H1 (cell line): Measurements from ENCODE around the gene RTEL1. TPM values are rescaled to one million over a fixed set of nuclear protein-coding genes. Genes with fewer than 3 reads are reported as not detected.

Source experiments
- CTCF ChIA-PET: fragments of 300-600 bp; sonication (Branson Sonifier 250); formaldehyde crosslinking; loops from one replicate; lab custom pipeline; 2021; ENCODE audit not compliant: partially characterized antibody; lab: Charles Lee
- POLR2A ChIA-PET: fragments of 300-600 bp; sonication (Branson Sonifier 250); formaldehyde crosslinking; loops from one replicate; lab custom pipeline; 2021; ENCODE audit warnings: inconsistent platforms; ENCODE audit not compliant: partially characterized antibody; lab: Charles Lee
- DNase-seq, 2 experiments: peaks; one replicate each; pipeline versions ENCODE4 v3.0.0 to v3.0.0-alpha.2; 2010 to 2022; ENCODE audit warnings: low spot score in 2 of 2, low read depth in 1 of 2, mixed read lengths in 1 of 2
- FAIRE-seq: peaks from 2 replicates; lab custom pipeline; 2011; peaks lifted over from hg19 to GRCh38; lab: Jason Lieb, UNC
- H2AFZ ChIP-seq: 2 replicates; pipeline ENCODE4 v1.8.1; 2012; ENCODE audit warnings: low read length, inconsistent platforms
- H2AK5ac ChIP-seq: 2 replicates; pipeline ENCODE4 v1.6.1; 2013; ENCODE audit warnings: low read depth, low read length
- H2BK120ac ChIP-seq: replicated peaks from 2 replicates; pipeline ENCODE3; 2013; ENCODE audit warnings: low read depth, low read length, inconsistent platforms
- H2BK12ac ChIP-seq: 2 replicates; pipeline ENCODE4 v1.6.1; 2013; ENCODE audit warnings: low read depth, low read length
- H2BK15ac ChIP-seq: 2 replicates; pipeline ENCODE4 v1.6.1; 2013; ENCODE audit warnings: low read length
- H2BK20ac ChIP-seq: 2 replicates; pipeline ENCODE4 v1.6.1; 2013; ENCODE audit warnings: low read length
- H2BK5ac ChIP-seq: 2 replicates; pipeline ENCODE4 v1.6.1; 2013; ENCODE audit warnings: low read depth, low read length
- H3K14ac ChIP-seq: 2 replicates; pipeline ENCODE4 v1.6.1; 2013; ENCODE audit warnings: inconsistent platforms; ENCODE audit not compliant: insufficient read length
- H3K18ac ChIP-seq: 2 replicates; pipeline ENCODE4 v1.6.1; 2013; ENCODE audit warnings: low read length; ENCODE audit errors: extremely low read depth
- H3K23ac ChIP-seq: 2 replicates; pipeline ENCODE4 v1.6.1; 2013; ENCODE audit warnings: inconsistent platforms; ENCODE audit not compliant: insufficient read length
- H3K23me2 ChIP-seq: 2 replicates; pipeline ENCODE4 v1.6.1; 2013; ENCODE audit warnings: low read depth, low read length
- H3K27ac ChIP-seq: 2 replicates; pipeline ENCODE4 v1.6.1; 2011; ENCODE audit warnings: low read depth, low read length, inconsistent platforms
- H3K27me3 ChIP-seq, 4 experiments: replicated peaks in 1 of 4; 1 replicate in 1 of 4; 2 replicates in 3 of 4; pipeline versions ENCODE4 v1.6.1 to v1.8.1; 2011 to 2013; ENCODE audit warnings: low read length in 3 of 4, mild to moderate bottlenecking in 3 of 4, inconsistent platforms in 2 of 4, mixed read lengths in 2 of 4, moderate library complexity in 1 of 4; ENCODE audit not compliant: control insufficient read depth in 3 of 4, insufficient read depth in 3 of 4; ENCODE audit errors: extremely low read depth in 1 of 4
- H3K36me3 ChIP-seq, 4 experiments: 2 replicates each; pipeline versions ENCODE4 v1.6.1 to v1.8.1; 2011 to 2013; ENCODE audit warnings: mild to moderate bottlenecking in 4 of 4, low read length in 3 of 4, moderate library complexity in 2 of 4, control low read depth in 1 of 4, inconsistent platforms in 1 of 4; ENCODE audit not compliant: insufficient read depth in 4 of 4, control insufficient read depth in 2 of 4
- H3K4ac ChIP-seq: replicated peaks from 2 replicates; pipeline ENCODE3; 2013; ENCODE audit warnings: low read length, low read depth, mixed read lengths, inconsistent platforms; ENCODE audit not compliant: insufficient read length
- H3K4me1 ChIP-seq, 4 experiments: replicated peaks in 1 of 4; 1 replicate in 1 of 4; 2 replicates in 3 of 4; pipeline versions ENCODE4 v1.6.1 to v1.8.1; 2011 to 2013; ENCODE audit warnings: low read length in 3 of 4, inconsistent platforms in 2 of 4, mixed read lengths in 1 of 4; ENCODE audit not compliant: insufficient read depth in 4 of 4, control insufficient read depth in 3 of 4
- H3K4me2 ChIP-seq, 2 experiments: 2 replicates each; pipeline versions ENCODE4 v1.6.1 to v1.8.1; 2011 to 2013; ENCODE audit warnings: low read depth in 2 of 2, low read length in 2 of 2, control low read depth in 1 of 2, inconsistent platforms in 1 of 2, mild to moderate bottlenecking in 1 of 2; ENCODE audit not compliant: insufficient read depth in 1 of 2
- H3K4me3 ChIP-seq, 4 experiments: fragments of 200-600, 300-600 bp in 1 of 4; sonication (generic), shearing (Covaris generic), sonication (Bioruptor Twin) in 1 of 4; 2 replicates each; pipeline versions ENCODE4 v1.5.1 to v1.8.1; 2011 to 2016; ENCODE audit warnings: low read length in 4 of 4, low read depth in 3 of 4, control low read depth in 2 of 4, inconsistent platforms in 2 of 4, mild to moderate bottlenecking in 2 of 4, mixed read lengths in 1 of 4, moderate library complexity in 1 of 4; ENCODE audit not compliant: insufficient read depth in 2 of 4; ENCODE audit errors: extremely low read depth in 1 of 4
- H3K56ac ChIP-seq: replicated peaks from 2 replicates; pipeline ENCODE3; 2013; ENCODE audit warnings: low read depth, mild to moderate bottlenecking, mixed read lengths, low read length, inconsistent platforms; ENCODE audit not compliant: insufficient read length
- H3K79me1 ChIP-seq: 2 replicates; pipeline ENCODE4 v1.6.1; 2013; ENCODE audit warnings: low read depth, low read length, control low read depth
- H3K79me2 ChIP-seq, 2 experiments: 2 replicates each; pipeline versions ENCODE4 v1.6.1 to v1.8.1; 2012 to 2013; ENCODE audit warnings: low read length in 2 of 2, mild to moderate bottlenecking in 2 of 2, inconsistent platforms in 1 of 2; ENCODE audit not compliant: insufficient read depth in 2 of 2, control insufficient read depth in 1 of 2
- H3K9ac ChIP-seq, 4 experiments: replicated peaks in 1 of 4; 1 replicate in 1 of 4; 2 replicates in 3 of 4; pipeline versions ENCODE4 v1.6.1 to v1.8.1; 2011 to 2013; ENCODE audit warnings: low read depth in 3 of 4, low read length in 3 of 4, control low read depth in 2 of 4, mild to moderate bottlenecking in 2 of 4, moderate library complexity in 2 of 4, inconsistent platforms in 1 of 4; ENCODE audit errors: extremely low read depth in 1 of 4
- H3K9me3 ChIP-seq, 2 experiments: 2 replicates each; pipeline versions ENCODE4 v1.6.1 to v1.8.1; 2012 to 2013; ENCODE audit warnings: mild to moderate bottlenecking in 2 of 2, moderate library complexity in 2 of 2, control low read depth in 1 of 2, inconsistent platforms in 1 of 2, low read depth in 1 of 2, low read length in 1 of 2, mixed read lengths in 1 of 2; ENCODE audit not compliant: insufficient read depth in 2 of 2
- H4K20me1 ChIP-seq, 2 experiments: replicated peaks in 1 of 2; 2 replicates each; pipeline versions ENCODE3 to v1.8.1; 2011 to 2013; ENCODE audit warnings: inconsistent platforms in 2 of 2, low read length in 2 of 2, mild to moderate bottlenecking in 1 of 2; ENCODE audit not compliant: insufficient read depth in 2 of 2, control insufficient read depth in 1 of 2
- H4K5ac ChIP-seq: 2 replicates; pipeline ENCODE4 v1.6.1; 2013; ENCODE audit warnings: low read length, low read depth, mixed read lengths, inconsistent platforms; ENCODE audit not compliant: insufficient read length
- H4K8ac ChIP-seq: 2 replicates; pipeline ENCODE4 v1.8.0; 2013; ENCODE audit warnings: mild to moderate bottlenecking, moderate library complexity, low read length, inconsistent platforms; ENCODE audit not compliant: insufficient read depth; ENCODE audit errors: extremely low read depth
- H4K91ac ChIP-seq: replicated peaks from 2 replicates; pipeline ENCODE3; 2013; ENCODE audit warnings: low read length, mixed read lengths, inconsistent platforms; ENCODE audit not compliant: insufficient read length
- BCL11A ChIP-seq, 2 experiments: IDR thresholded peaks; one replicate each; pipeline ENCODE4 v1.6.1; 2011; ENCODE audit warnings: low read depth in 2 of 2, low read length in 2 of 2, mild to moderate bottlenecking in 2 of 2
- CBX8 ChIP-seq: fragments of 300-800, 300-1000 bp; sonication (generic); IDR thresholded peaks from 2 replicates; pipeline ENCODE4 v1.7.1; 2016; ENCODE audit warnings: low read depth, low read length, borderline replicate concordance
- EZH2 ChIP-seq: fragments of 200-600 bp; sonication (generic); IDR thresholded peaks from 2 replicates; pipeline ENCODE4 v1.7.1; 2012; ENCODE audit warnings: low read depth, mild to moderate bottlenecking, moderate library complexity, low read length, inconsistent platforms; ENCODE audit not compliant: severe bottlenecking
- HDAC2 ChIP-seq, 2 experiments: fragments of 300-600 bp in 1 of 2; sonication (generic) in 1 of 2; IDR thresholded peaks; 2 replicates each; pipeline ENCODE4 v1.6.1; 2011 to 2012; ENCODE audit warnings: low read depth in 2 of 2, low read length in 2 of 2, mild to moderate bottlenecking in 2 of 2, moderate library complexity in 2 of 2, borderline replicate concordance in 1 of 2, inconsistent platforms in 1 of 2
- JUN ChIP-seq: IDR thresholded peaks from 2 replicates; pipeline ENCODE4 v1.6.1; 2011; ENCODE audit warnings: low read depth, mild to moderate bottlenecking, improper control_type of control experiment, low read length
- JUND ChIP-seq: IDR thresholded peaks from 2 replicates; pipeline ENCODE4 v1.6.1; 2011; ENCODE audit warnings: mild to moderate bottlenecking, improper control_type of control experiment, low read length
- NRF1 ChIP-seq: IDR thresholded peaks from 2 replicates; pipeline ENCODE4 v1.6.1; 2011; ENCODE audit warnings: mild to moderate bottlenecking, low read depth, low read length, improper control_type of control experiment
- POLR2AphosphoS5 ChIP-seq: IDR thresholded peaks from 2 replicates; pipeline ENCODE4 v1.6.1; 2011; ENCODE audit warnings: low read depth, low read length
- POU5F1 ChIP-seq: IDR thresholded peaks from 2 replicates; pipeline ENCODE4 v1.6.1; 2011; ENCODE audit warnings: low read depth, mild to moderate bottlenecking, low read length, moderate library complexity
- SIX5 ChIP-seq: IDR thresholded peaks from 2 replicates; pipeline ENCODE4 v1.6.1; 2011; ENCODE audit warnings: mild to moderate bottlenecking, low read depth, low read length
- TEAD4 ChIP-seq: IDR thresholded peaks from 2 replicates; pipeline ENCODE4 v1.6.1; 2012; ENCODE audit warnings: low read depth, low read length, inconsistent platforms, mixed read lengths
- WGBS, 2 experiments: shearing (Covaris generic) in 1 of 2; methylation state at CpG; one replicate each; pipeline versions ENCODE4 v1.1.6 to v1.1.7; 2013 to 2015; ENCODE audit warnings: low lambda C conversion rate in 2 of 2, mixed read lengths in 2 of 2, inconsistent platforms in 1 of 2, low coverage in 1 of 2, missing lambda C conversion rate in 1 of 2; ENCODE audit not compliant: insufficient replicate concordance in 2 of 2, insufficient coverage in 1 of 2, insufficient read length in 1 of 2; ENCODE audit errors: extremely low coverage in 1 of 2, missing lambda C conversion rate in 1 of 2; 5-methylcytosine and 5-hydroxymethylcytosine counted together
- polyA plus RNA-seq, 7 experiments: library from polyadenylated mRNA; depleted of rRNA in 3 of 7; stranded (reverse) in 5 of 7; unstranded in 2 of 7; fragments of >200 nt in 5 of 7; fragments of 200-250 nt in 2 of 7; gene quantifications; 1 replicate in 5 of 7; 2 replicates in 1 of 7; 4 replicates in 1 of 7; pipeline versions ENCODE4 v1.2.1 to v1.2.3, GENCODE V29; 2011 to 2013; ENCODE audit warnings: missing spikeins in 2 of 7, mixed read lengths in 2 of 7
- total RNA-seq: library from RNA; stranded (reverse); fragmentation: NEBNext Ultra II Directional; extraction: Animal tissue kit (Norgen Biotek cat#: 25700); gene quantifications from 2 replicates; pipeline ENCODE4 v1.2.1, GENCODE V29; 2021
- TF ChIP-seq, protein P1 (sequence below): IDR thresholded peaks from 2 replicates; pipeline ENCODE4 v1.6.1; 2011; ENCODE audit warnings: low read depth, mild to moderate bottlenecking, low read length; ENCODE audit not compliant: insufficient read depth
- TF ChIP-seq, protein P2 (sequence below): IDR thresholded peaks from 2 replicates; pipeline ENCODE4 v1.6.1; 2012; ENCODE audit warnings: inconsistent platforms

The RTEL1 gene
- total and polyA plus RNA-seq, 2 of the 8 experiments (the other 6 are each of a cell fraction or from before 2014, with no cell fraction given) = 16.2 to 37.1 TPM

DNA sequence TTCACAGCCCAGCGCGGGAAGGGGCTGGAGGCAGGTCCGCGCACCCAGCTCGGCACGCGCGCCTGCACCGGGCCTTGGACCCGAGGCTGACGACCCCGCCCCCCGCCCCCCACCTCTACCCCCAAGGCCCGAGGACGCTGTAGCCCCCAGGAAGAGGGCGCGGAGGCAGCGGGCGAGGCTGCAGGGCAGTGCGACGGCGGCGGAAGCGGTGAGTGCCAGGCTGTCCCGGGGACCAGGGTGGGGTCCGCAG is 79.5 kb downstream of the RTEL1 start:
- Histone ChIP-seq H3K23ac (no peak overlapping the region), H4K8ac (no peak overlapping the region; the same call in 1 of the 2 replicates), H3K79me2 (peaks cover 0 to 4% of the 10 kb centered on the region in 2 experiments; a peak in 1 of 4 replicates), H4K91ac (no peak overlapping the region), H3K9ac (no peak overlapping the region), H2AFZ (no peak overlapping the region), H3K18ac (no peak overlapping the region), H3K79me1 (peaks cover 8% of the 10 kb centered on the region), H2BK120ac (no peak overlapping the region), H3K27me3 (peaks cover 0 to 12% (median 8%) of the 10 kb centered on the region in 4 experiments; a peak in 4 of 7 replicates), H3K56ac (no peak overlapping the region), H4K5ac (no peak overlapping the region), H3K9me3 (no peaks in the 10 kb centered on the region; a peak in 1 of 4 replicates), H3K4me1 (peaks cover 0 to 20% (median 11%) of the 10 kb centered on the region in 4 experiments; a peak in 6 of 7 replicates), H2BK20ac (no peak overlapping the region), H4K20me1 (peaks cover 4 to 31% of the 10 kb centered on the region in 2 experiments), H2BK12ac (no peak overlapping the region), H3K4ac (no peak overlapping the region), H3K27ac (no peak overlapping the region), H2BK5ac (no peak overlapping the region), H3K14ac (no peak overlapping the region), H3K36me3 (peaks cover 0 to 21% (median 6%) of the 10 kb centered on the region in 4 experiments; a peak in 5 of 8 replicates), H3K23me2 (peaks cover 15% of the 10 kb centered on the region), H2AK5ac (no peak overlapping the region), H3K4me3 (peak overlapping the region; percentile 25 to 68 (median 30); a peak in 7 of 8 replicates), H3K4me2 (peak overlapping the region; percentile 71 to 95), H2BK15ac (no peak overlapping the region)
- DNase-seq (peak in 1 of 2 experiments; percentile 57), FAIRE-seq (no peak)
- ChIA-PET POLR2A (interaction anchor here (0.9 to 3.0 kb wide), 15 partner anchors 10 to 243 kb away, joined by 3 to 16 read pairs (median 5); partner anchors contain the start of genes ARFRP1 and ZGPAT), CTCF (interaction anchor here (0.7 to 2.6 kb wide), 6 partner anchors 11 to 203 kb away, joined by 3 to 7 read pairs (median 4); partner anchors contain the start of gene PTK6)
- WGBS, 2 experiments = 0% methylated on average over 12 of the region's 26 CpGs; no CpG with 5 or more reads in 1 of the 2 experiments
- no peak for TF ChIP-seq POU5F1
- TF ChIP-seq, protein P1, sequence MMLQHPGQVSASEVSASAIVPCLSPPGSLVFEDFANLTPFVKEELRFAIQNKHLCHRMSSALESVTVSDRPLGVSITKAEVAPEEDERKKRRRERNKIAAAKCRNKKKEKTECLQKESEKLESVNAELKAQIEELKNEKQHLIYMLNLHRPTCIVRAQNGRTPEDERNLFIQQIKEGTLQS = no peak
- TF ChIP-seq SIX5 = no peak
- no peak for TF ChIP-seq CBX8
- no peak for TF ChIP-seq JUND
- TF ChIP-seq JUN = no peak
- no peak for TF ChIP-seq EZH2
- no peak for TF ChIP-seq NRF1
- peak; percentile 32; the same call in 1 of the 2 replicates for TF ChIP-seq POLR2AphosphoS5
- no peak for TF ChIP-seq TEAD4
- no peak for TF ChIP-seq HDAC2 (IDR thresholded peaks at IDR 0.05; ENCODE audit: borderline replicate concordance in 1 of 2, low read depth in 2 of 2, low read length in 2 of 2)
- TF ChIP-seq, protein P2, sequence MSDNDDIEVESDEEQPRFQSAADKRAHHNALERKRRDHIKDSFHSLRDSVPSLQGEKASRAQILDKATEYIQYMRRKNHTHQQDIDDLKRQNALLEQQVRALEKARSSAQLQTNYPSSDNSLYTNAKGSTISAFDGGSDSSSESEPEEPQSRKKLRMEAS = peak; percentile 85
- TF ChIP-seq BCL11A (IDR thresholded peaks at IDR 0.05; ENCODE audit: low read depth in 2 of 2, low read length in 2 of 2) = no peak
